Tibial nerve (tissue), 4 donors: ENCODE data around the gene NKG7. TPM values are rescaled to one million over a fixed set of nuclear protein-coding genes. Genes with fewer than 3 reads are reported as not detected.

Experiments
- DNase-seq, 2 donors: peaks; one replicate each; pipeline ENCODE4 v3.0.0-alpha.2; 2019; ENCODE audit warnings: low spot score in 2 of 2
- H3K27ac ChIP-seq, 4 donors: fragments of 200-600 bp; sonication (generic) in 3 of 4; one replicate each; pipeline ENCODE4 v1.5.1; 2017 to 2019; ENCODE audit warnings: mild to moderate bottlenecking in 1 of 4
- H3K27me3 ChIP-seq, 2 donors: fragments of 200-600 bp; sonication (generic) in 1 of 2; one replicate each; pipeline versions ENCODE4 v1.5.1 to v1.6.0; 2017 to 2019
- H3K36me3 ChIP-seq, 3 donors: fragments of 200-600 bp; sonication (generic); one replicate each; pipeline ENCODE4 v1.5.1; 2018 to 2019
- H3K4me1 ChIP-seq, 4 donors: fragments of 200-600 bp; sonication (generic) in 3 of 4; one replicate each; pipeline ENCODE4 v1.5.1; 2017 to 2019
- H3K4me3 ChIP-seq, 4 donors: fragments of 200-600 bp; sonication (generic) in 3 of 4; one replicate each; pipeline ENCODE4 v1.5.1; 2017 to 2019; ENCODE audit warnings: mild to moderate bottlenecking in 1 of 4, moderate library complexity in 1 of 4
- H3K9me3 ChIP-seq, 4 donors: fragments of 200-600 bp; sonication (generic) in 3 of 4; one replicate each; pipeline ENCODE4 v1.5.1; 2017 to 2019
- EP300 ChIP-seq, 2 donors: sonication (generic); formaldehyde crosslinking; IDR thresholded peaks; one replicate each; pipeline ENCODE4 v1.6.1; 2017; ENCODE audit warnings: antibody characterized with exemption in 2 of 2, mild to moderate bottlenecking in 1 of 2
- POLR2A ChIP-seq, 2 donors: fragments of 450-650 bp; IDR thresholded peaks; one replicate each; pipeline ENCODE4 v1.6.1; 2017; ENCODE audit warnings: antibody characterized with exemption in 2 of 2, mild to moderate bottlenecking in 2 of 2, moderate library complexity in 2 of 2
- WGBS, 2 donors: methylation state at CpG; one replicate each; pipeline ENCODE4 v1.1.5; 2018; 5-methylcytosine and 5-hydroxymethylcytosine counted together
- total RNA-seq, 4 donors: library from RNA; depleted of rRNA; stranded (reverse); fragments of >200 nt; gene quantifications; one replicate each; pipeline ENCODE4 v1.1.0, GENCODE V29; 2016
- TF ChIP-seq, protein P1 (sequence below), 5 experiments: fragments of 200-600 bp in 3 of 5; fragments of 450-650 bp in 2 of 5; sonication (generic) in 3 of 5; IDR thresholded peaks; one replicate each; pipeline ENCODE4 v1.5.1; 2016 to 2019; ENCODE audit warnings: antibody characterized with exemption in 5 of 5, mild to moderate bottlenecking in 3 of 5, moderate library complexity in 2 of 5

Gene NKG7
- total RNA-seq, 4 donors from 2014 or later = 3.6 to 3.9 TPM; not detected in 2

DNA sequence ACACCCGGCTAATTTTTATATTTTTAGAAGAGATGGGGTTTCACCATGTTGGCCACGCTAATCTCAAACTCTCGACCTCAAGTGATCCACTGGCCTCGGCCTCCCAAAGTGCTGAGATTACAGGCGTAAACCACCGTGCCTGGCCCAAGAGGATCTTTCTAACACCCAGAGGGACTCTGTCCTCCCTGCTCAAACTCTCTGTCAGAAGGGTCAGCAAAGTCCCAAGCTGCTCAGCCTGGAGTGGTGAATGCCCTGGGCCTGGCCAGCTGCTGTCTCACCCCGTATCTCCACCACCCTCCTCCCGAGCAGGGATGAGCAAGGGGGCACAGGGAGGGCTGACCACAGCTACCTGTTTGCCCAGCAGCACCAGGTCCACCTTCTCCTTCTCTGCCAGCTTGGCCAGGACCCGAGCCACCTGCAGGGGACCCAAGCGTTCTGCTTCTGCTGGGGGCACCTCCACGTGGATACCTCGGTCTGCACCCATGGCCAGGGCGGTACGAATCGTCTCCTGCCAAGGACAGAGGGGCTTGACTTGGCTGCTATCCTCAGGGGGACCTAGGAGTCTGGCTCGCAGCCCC, 19.6 kb downstream of the NKG7 start:
- Histone ChIP-seq H3K27ac (no peak overlapping the region), H3K4me3 (no peak overlapping the region), H3K36me3 (peaks cover 2 to 38% (median 4%) of the 10 kb centered on the region in 3 donors), H3K9me3 (no peaks in the 10 kb centered on the region), H3K4me1 (peaks cover 0 to 12% (median 6%) of the 10 kb centered on the region in 4 donors), H3K27me3 (no peaks in the 10 kb centered on the region)
- no peak for DNase-seq
- WGBS, 2 donors = 94 to 95% methylated on average over 9 to 16 of the region's 16 CpGs
- TF ChIP-seq, protein P1, sequence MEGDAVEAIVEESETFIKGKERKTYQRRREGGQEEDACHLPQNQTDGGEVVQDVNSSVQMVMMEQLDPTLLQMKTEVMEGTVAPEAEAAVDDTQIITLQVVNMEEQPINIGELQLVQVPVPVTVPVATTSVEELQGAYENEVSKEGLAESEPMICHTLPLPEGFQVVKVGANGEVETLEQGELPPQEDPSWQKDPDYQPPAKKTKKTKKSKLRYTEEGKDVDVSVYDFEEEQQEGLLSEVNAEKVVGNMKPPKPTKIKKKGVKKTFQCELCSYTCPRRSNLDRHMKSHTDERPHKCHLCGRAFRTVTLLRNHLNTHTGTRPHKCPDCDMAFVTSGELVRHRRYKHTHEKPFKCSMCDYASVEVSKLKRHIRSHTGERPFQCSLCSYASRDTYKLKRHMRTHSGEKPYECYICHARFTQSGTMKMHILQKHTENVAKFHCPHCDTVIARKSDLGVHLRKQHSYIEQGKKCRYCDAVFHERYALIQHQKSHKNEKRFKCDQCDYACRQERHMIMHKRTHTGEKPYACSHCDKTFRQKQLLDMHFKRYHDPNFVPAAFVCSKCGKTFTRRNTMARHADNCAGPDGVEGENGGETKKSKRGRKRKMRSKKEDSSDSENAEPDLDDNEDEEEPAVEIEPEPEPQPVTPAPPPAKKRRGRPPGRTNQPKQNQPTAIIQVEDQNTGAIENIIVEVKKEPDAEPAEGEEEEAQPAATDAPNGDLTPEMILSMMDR (IDR thresholded peaks at IDR 0.05) = no peak
- TF ChIP-seq EP300 (IDR thresholded peaks at IDR 0.05) (no peak), POLR2A (IDR thresholded peaks at IDR 0.05) (no peak)

DNA sequence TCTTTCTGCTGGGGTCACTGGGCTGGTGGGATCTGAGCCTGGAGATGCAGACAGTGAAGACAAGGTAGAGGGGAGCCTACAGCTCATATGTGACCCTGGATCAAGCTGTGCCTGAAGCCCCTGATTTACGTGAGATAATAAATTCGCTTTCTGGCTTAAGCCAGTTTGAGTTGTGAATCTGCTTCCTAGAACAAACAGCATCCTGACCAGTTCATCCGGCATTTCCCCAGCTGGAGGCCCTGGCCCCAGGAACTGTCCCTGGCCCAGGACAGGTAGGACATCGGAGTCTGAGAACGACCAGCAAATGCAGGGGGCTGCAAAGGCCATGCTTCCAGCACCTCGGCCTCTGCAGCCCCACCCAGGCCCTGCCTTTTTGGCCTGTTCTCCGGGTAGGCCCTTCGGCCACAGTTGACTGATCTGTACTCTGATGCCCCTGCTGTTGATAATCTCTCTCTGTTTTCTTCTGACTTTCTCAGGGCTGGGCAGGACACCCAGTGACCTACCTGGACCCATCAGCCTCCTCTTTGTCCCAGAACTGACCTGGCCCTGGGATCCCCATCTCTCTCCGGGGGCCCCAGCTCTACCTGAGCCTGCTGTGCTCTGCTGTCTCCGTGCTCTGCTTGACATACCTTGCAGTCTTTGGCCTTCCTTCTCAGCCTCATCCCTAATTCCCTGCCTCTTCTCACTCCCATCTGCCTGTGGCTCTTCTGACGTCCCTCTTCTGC, 21.0 kb downstream of the NKG7 start:
- no peak overlapping the region for H3K4me3 ChIP-seq
- WGBS, 2 donors = 95% methylated on average over 11 of the region's 11 CpGs
- H3K9me3 ChIP-seq = no peaks in the 10 kb centered on the region
- TF ChIP-seq EP300 (IDR thresholded peaks at IDR 0.05) = no peak
- TF ChIP-seq, protein P1 (IDR thresholded peaks at IDR 0.05) = no peak
- no peak for TF ChIP-seq POLR2A (IDR thresholded peaks at IDR 0.05)
- no peak overlapping the region for H3K27ac ChIP-seq
- H3K4me1 ChIP-seq = peaks cover 0 to 12% (median 6%) of the 10 kb centered on the region in 4 donors
- peaks cover 2 to 52% (median 4%) of the 10 kb centered on the region in 3 donors for H3K36me3 ChIP-seq
- H3K27me3 ChIP-seq = no peaks in the 10 kb centered on the region
- no peak for DNase-seq

GRCh38 chr19:51347209-51347928, 25.1 kb downstream of the NKG7 start:
- no peaks in the 10 kb centered on the region for H3K4me1 ChIP-seq
- TF ChIP-seq EP300 (IDR thresholded peaks at IDR 0.05) = no peak
- TF ChIP-seq POLR2A (IDR thresholded peaks at IDR 0.05) = no peak
- TF ChIP-seq, protein P1 (IDR thresholded peaks at IDR 0.05) = no peak
- DNase-seq = no peak
- no peaks in the 10 kb centered on the region for H3K9me3 ChIP-seq
- no peaks in the 10 kb centered on the region for H3K27me3 ChIP-seq
- H3K36me3 ChIP-seq = peaks cover 2 to 65% (median 4%) of the 10 kb centered on the region in 3 donors
- no peak overlapping the region for H3K4me3 ChIP-seq
- 74 to 85% methylated on average over 10 of the region's 10 CpGs for WGBS, 2 donors
- no peak overlapping the region for H3K27ac ChIP-seq

GRCh38 chr19:51346742-51347141, 25.7 kb downstream of the NKG7 start:
- Histone ChIP-seq H3K9me3 (no peaks in the 10 kb centered on the region), H3K4me3 (no peak overlapping the region), H3K4me1 (no peaks in the 10 kb centered on the region), H3K27me3 (no peaks in the 10 kb centered on the region), H3K27ac (no peak overlapping the region), H3K36me3 (peaks cover 0 to 60% (median 2%) of the 10 kb centered on the region in 3 donors)
- TF ChIP-seq EP300 (IDR thresholded peaks at IDR 0.05) = no peak
- TF ChIP-seq, protein P1 (IDR thresholded peaks at IDR 0.05) = no peak
- TF ChIP-seq POLR2A (IDR thresholded peaks at IDR 0.05) = no peak
- WGBS, 2 donors = 83 to 92% methylated on average over 9 to 17 of the region's 17 CpGs
- no peak for DNase-seq
